Liver (tissue), 3 donors: ENCODE measurements around the gene TIPIN.

Source experiments
- GABPA ChIP-seq, 2 donors: IDR thresholded peaks in 1 of 2; conservative IDR thresholded peaks in 1 of 2; 2 replicates each; pipeline ENCODE4 v1.6.1; 2016; ENCODE audit warnings: antibody characterized with exemption in 2 of 2, mild to moderate bottlenecking in 1 of 2, moderate library complexity in 1 of 2
- JUND ChIP-seq, 2 donors: IDR thresholded peaks; 2 replicates each; pipeline ENCODE4 v1.6.1; 2016; ENCODE audit warnings: antibody characterized with exemption in 2 of 2
- RXRA ChIP-seq, 2 donors: IDR thresholded peaks; 2 replicates each; pipeline ENCODE4 v1.6.1; 2017 to 2018; ENCODE audit warnings: antibody characterized with exemption in 2 of 2, mild to moderate bottlenecking in 1 of 2
- SP1 ChIP-seq: IDR thresholded peaks from 2 replicates; pipeline ENCODE4 v1.6.1; 2018; ENCODE audit warnings: antibody characterized with exemption, mild to moderate bottlenecking
- YY1 ChIP-seq: IDR thresholded peaks from 2 replicates; pipeline ENCODE4 v1.6.1; 2016; ENCODE audit warnings: antibody characterized with exemption, mild to moderate bottlenecking
- TF ChIP-seq, protein P1 (sequence below): fragments of 150-350 bp; IDR thresholded peaks from 2 replicates; pipeline ENCODE4 v1.5.1; 2017; ENCODE audit warnings: improper control_type of control experiment, low read depth, low read length; ENCODE audit not compliant: missing input control
- donor health status: healthy.
- donor health status: healthy.

DNA sequence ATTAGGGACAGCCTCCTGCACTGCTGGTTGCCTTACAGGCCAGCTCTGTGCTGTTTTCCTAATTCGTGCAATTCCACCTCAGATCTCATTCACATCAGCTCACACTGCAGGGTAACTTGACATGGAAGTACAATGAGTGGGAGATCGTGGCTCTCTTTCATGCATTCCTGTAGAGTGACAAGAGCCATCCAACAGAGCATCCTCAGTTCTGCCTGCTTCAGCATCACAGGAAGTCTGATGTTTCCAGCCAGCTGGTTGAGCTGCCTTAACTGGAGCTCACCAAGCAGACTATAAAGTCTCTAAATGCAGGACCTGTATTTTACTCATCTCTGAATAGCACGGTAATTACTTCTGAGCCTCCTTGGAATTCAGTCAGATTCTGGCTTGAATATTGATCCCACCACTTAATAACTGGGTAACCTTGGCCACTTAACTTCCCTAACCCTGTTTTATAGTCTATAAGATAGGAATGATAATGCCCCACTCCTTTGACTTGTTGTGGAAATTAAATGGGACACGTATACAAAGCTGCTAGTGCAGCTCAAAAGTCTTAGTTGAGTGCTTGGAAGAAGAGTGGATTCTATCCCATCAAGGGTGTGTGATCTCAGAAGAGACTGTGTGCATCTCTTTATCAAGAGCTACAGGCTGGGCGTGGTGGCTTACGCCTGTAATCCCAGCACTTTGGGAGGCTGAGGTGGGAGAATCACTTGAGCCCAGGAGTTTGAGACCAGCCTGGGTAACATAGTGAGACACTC lies 64.5 kb downstream of the TIPIN start:
- TF ChIP-seq, protein P1, sequence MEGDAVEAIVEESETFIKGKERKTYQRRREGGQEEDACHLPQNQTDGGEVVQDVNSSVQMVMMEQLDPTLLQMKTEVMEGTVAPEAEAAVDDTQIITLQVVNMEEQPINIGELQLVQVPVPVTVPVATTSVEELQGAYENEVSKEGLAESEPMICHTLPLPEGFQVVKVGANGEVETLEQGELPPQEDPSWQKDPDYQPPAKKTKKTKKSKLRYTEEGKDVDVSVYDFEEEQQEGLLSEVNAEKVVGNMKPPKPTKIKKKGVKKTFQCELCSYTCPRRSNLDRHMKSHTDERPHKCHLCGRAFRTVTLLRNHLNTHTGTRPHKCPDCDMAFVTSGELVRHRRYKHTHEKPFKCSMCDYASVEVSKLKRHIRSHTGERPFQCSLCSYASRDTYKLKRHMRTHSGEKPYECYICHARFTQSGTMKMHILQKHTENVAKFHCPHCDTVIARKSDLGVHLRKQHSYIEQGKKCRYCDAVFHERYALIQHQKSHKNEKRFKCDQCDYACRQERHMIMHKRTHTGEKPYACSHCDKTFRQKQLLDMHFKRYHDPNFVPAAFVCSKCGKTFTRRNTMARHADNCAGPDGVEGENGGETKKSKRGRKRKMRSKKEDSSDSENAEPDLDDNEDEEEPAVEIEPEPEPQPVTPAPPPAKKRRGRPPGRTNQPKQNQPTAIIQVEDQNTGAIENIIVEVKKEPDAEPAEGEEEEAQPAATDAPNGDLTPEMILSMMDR, result no peak
- TF ChIP-seq GABPA (IDR thresholded peaks at IDR 0.05 in 1 of 2, conservative IDR thresholded peaks at IDR 0.05 in 1 of 2) (no peak), JUND (IDR thresholded peaks at IDR 0.05) (no peak), SP1 (no peak), YY1 (no peak), RXRA (IDR thresholded peaks at IDR 0.05) (no peak)
